Measurements from ENCODE around the gene HSCB. TPM values are rescaled to one million over a fixed set of nuclear protein-coding genes. Genes with fewer than 3 reads are reported as not detected.

HSCB gene
- total RNA-seq, 1 donor from 2014 or later, result 19.0 TPM

- Mint-ChIP-seq H3K27me3 (ENCODE audit: insufficient read depth, low read depth) (no peaks in the 10 kb centered on the region), H3K9me3 (no peaks in the 10 kb centered on the region), H3K4me3 (no peak overlapping the region), H3K36me3 (peaks cover 15% of the 10 kb centered on the region), H3K4me1 (no peaks in the 10 kb centered on the region), H3K27ac (no peak overlapping the region)
- Histone ChIP-seq H3K27me3 (no peaks in the 10 kb centered on the region), H2AFZ (replicated peaks) (no peak overlapping the region), H3K9me3 (ENCODE audit: low read depth) (no peaks in the 10 kb centered on the region), H4K20me1 (ENCODE audit: low read depth) (no peaks in the 10 kb centered on the region), H3F3A (ENCODE audit: low read depth) (no peaks in the 10 kb centered on the region), H3K4me1 (no peaks in the 10 kb centered on the region), H3K79me2 (ENCODE audit: low read depth) (no peaks in the 10 kb centered on the region), H3K9ac (no peak overlapping the region), H3K36me3 (no peaks in the 10 kb centered on the region), H3K4me3 (no peak overlapping the region), H3K4me2 (no peak overlapping the region), H3K27ac (no peak overlapping the region)
- no peak for DNase-seq (ENCODE audit: low spot score)
- no peak for TF ChIP-seq CTCF (IDR thresholded peaks at IDR 0.05)
- TF ChIP-seq EZH2phosphoT487 (IDR thresholded peaks at IDR 0.05), result no peak
- no peak for TF ChIP-seq EZH2 (IDR thresholded peaks at IDR 0.05)
Measured at GRCh38 chr22:28703436-28703835, 38.4 kb upstream of the HSCB start.

DNA sequence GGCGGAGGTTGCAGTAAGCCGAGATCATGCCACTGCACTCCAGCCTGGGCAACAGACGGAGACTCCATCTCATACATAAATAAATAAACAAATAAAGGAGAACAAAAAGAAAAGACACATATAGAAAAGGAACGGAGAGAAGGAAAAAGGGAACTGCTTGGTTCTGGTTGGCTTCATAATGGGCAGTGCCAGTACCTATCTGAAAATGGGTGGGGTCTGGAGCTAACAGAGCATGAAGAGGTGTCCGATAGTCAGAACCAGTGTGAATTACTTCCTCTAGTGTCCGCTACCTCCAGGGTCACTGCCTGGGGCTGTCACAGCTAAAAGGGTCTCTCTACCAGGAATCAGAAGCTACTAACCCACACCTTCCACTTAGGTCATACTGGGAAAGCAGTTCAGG, 35.0 kb upstream of the HSCB start:
- Histone ChIP-seq H3K9ac (no peak overlapping the region), H3K4me3 (no peak overlapping the region), H4K20me1 (ENCODE audit: low read depth) (no peaks in the 10 kb centered on the region), H3K9me3 (ENCODE audit: low read depth) (no peaks in the 10 kb centered on the region), H3K27me3 (no peaks in the 10 kb centered on the region), H3K4me1 (no peaks in the 10 kb centered on the region), H3F3A (ENCODE audit: low read depth) (no peaks in the 10 kb centered on the region), H2AFZ (replicated peaks) (no peak overlapping the region), H3K36me3 (peaks cover 6% of the 10 kb centered on the region), H3K4me2 (no peak overlapping the region), H3K79me2 (ENCODE audit: low read depth) (no peaks in the 10 kb centered on the region), H3K27ac (no peak overlapping the region)
- no peak overlapping the region for H3K4me3 Mint-ChIP-seq
- TF ChIP-seq EZH2phosphoT487 (IDR thresholded peaks at IDR 0.05), result no peak
- no peak for TF ChIP-seq EZH2 (IDR thresholded peaks at IDR 0.05)
- TF ChIP-seq CTCF (IDR thresholded peaks at IDR 0.05), result no peak
- peaks cover 2% of the 10 kb centered on the region for H3K4me1 Mint-ChIP-seq
- H3K27me3 Mint-ChIP-seq (ENCODE audit: insufficient read depth, low read depth), result no peaks in the 10 kb centered on the region
- peaks cover 16% of the 10 kb centered on the region for H3K36me3 Mint-ChIP-seq
- no peak overlapping the region for H3K27ac Mint-ChIP-seq
- DNase-seq (ENCODE audit: low spot score), result no peak
- H3K9me3 Mint-ChIP-seq, result no peaks in the 10 kb centered on the region

DNA sequence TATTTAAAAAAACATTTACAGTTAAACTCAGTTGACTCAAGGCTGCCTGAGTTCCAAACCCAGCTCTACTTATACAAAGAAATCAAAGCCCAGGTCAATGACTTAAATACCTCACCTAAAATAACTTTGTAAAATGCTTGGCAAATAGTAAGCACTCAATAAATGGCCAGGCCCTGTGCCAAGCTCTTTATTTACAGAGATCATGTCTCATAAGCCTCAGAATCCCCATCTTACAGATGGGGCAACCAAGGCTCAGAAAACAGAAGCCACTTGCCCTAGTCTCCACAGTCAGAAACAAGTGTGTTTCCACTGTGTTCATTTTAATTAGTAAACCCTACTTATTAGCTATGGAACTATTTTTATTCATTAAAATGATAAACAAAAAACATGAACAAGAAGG, 31.7 kb upstream of the HSCB start:
- Mint-ChIP-seq H3K4me3 (no peak overlapping the region), H3K27me3 (ENCODE audit: insufficient read depth, low read depth) (no peaks in the 10 kb centered on the region), H3K36me3 (peaks cover 10% of the 10 kb centered on the region), H3K9me3 (no peaks in the 10 kb centered on the region), H3K4me1 (peaks cover 5% of the 10 kb centered on the region), H3K27ac (no peak overlapping the region)
- H3K27ac ChIP-seq, result no peak overlapping the region
- no peak for TF ChIP-seq EZH2phosphoT487 (IDR thresholded peaks at IDR 0.05)
- TF ChIP-seq CTCF (IDR thresholded peaks at IDR 0.05), result no peak
- no peak for TF ChIP-seq EZH2 (IDR thresholded peaks at IDR 0.05)
- H3K36me3 ChIP-seq, result peaks cover 6% of the 10 kb centered on the region
- peaks cover 8% of the 10 kb centered on the region for H3F3A ChIP-seq (ENCODE audit: low read depth)
- H3K4me1 ChIP-seq, result no peaks in the 10 kb centered on the region
- no peaks in the 10 kb centered on the region for H3K79me2 ChIP-seq (ENCODE audit: low read depth)
- H4K20me1 ChIP-seq (ENCODE audit: low read depth), result no peaks in the 10 kb centered on the region
- DNase-seq (ENCODE audit: low spot score), result no peak
- H3K9ac ChIP-seq, result no peak overlapping the region
- H3K4me2 ChIP-seq, result no peak overlapping the region
- H3K4me3 ChIP-seq, result no peak overlapping the region
- H3K27me3 ChIP-seq, result no peaks in the 10 kb centered on the region
- no peak overlapping the region for H2AFZ ChIP-seq (replicated peaks)
- no peaks in the 10 kb centered on the region for H3K9me3 ChIP-seq (ENCODE audit: low read depth)
